ENCODE measurements around the gene RPS2. TPM values are rescaled to one million over a fixed set of nuclear protein-coding genes. Genes with fewer than 3 reads are reported as not detected.

RPS2 gene
- total and polyA plus RNA-seq, 2 donors (not counting 1 experiment from before 2014, with no cell fraction given), result 3,261 to 6,138 TPM

- Histone ChIP-seq H3K9me3 (ENCODE audit: control extremely low read depth in 1 of 3, control insufficient read depth in 2 of 3, insufficient read depth in 1 of 3, low read length in 2 of 3) (no peaks in the 10 kb centered on the region), H3K27ac (ENCODE audit: low read length in 2 of 2) (no peak overlapping the region), H3K79me2 (ENCODE audit: control insufficient read depth, insufficient read depth, low read length) (no peaks in the 10 kb centered on the region), H2AFZ (ENCODE audit: insufficient read depth, low read depth, low read length, poor library complexity, severe bottlenecking) (no peak overlapping the region), H3K27me3 (replicated peaks in 1 of 4; ENCODE audit: control extremely low read depth in 1 of 4, control insufficient read depth in 3 of 4, insufficient read depth in 4 of 4, low read length in 3 of 4) (peaks cover 0 to 5% (median 0%) of the 10 kb centered on the region in 4 experiments), H4K20me1 (ENCODE audit: control insufficient read depth, insufficient read depth, low read length, poor library complexity, severe bottlenecking) (no peaks in the 10 kb centered on the region), H3K4me2 (replicated peaks; ENCODE audit: low read depth, low read length, poor library complexity, severe bottlenecking) (no peak overlapping the region), H3K4me3 (ENCODE audit: control extremely low read depth in 1 of 5, extremely low read depth in 1 of 5, insufficient read depth in 1 of 5, low read depth in 2 of 5, low read length in 4 of 5) (no peak overlapping the region), H3K4me1 (ENCODE audit: control insufficient read depth in 2 of 2, insufficient read depth in 2 of 2, low read length in 2 of 2) (no peaks in the 10 kb centered on the region), H3K36me3 (replicated peaks in 1 of 2; ENCODE audit: control extremely low read depth in 1 of 2, control insufficient read depth in 1 of 2, extremely low read depth in 1 of 2, insufficient read depth in 2 of 2, low read length in 1 of 2) (no peaks in the 10 kb centered on the region), H3K9ac (ENCODE audit: low read length) (no peak overlapping the region)
- peaks cover 4% of the 10 kb centered on the region for H3K27me3 Mint-ChIP-seq
- 83% methylated on average over 7 of the region's 7 CpGs for WGBS (ENCODE audit: insufficient coverage)
- ATAC-seq (ENCODE audit: low read depth) (no peak), DNase-seq (no peak)
- no peak overlapping the region for H3K4me3 Mint-ChIP-seq
- CTCF ChIA-PET, result no interaction called here
- intact Hi-C loops (cut with micrococcal nuclease), result no loop called here
- POLR2A ChIA-PET, result no interaction called here
- H3K4me1 Mint-ChIP-seq, result no peaks in the 10 kb centered on the region
- no peak for TF ChIP-seq CTCF (IDR thresholded peaks at IDR 0.05)
- no peak for TF ChIP-seq EZH2 (IDR thresholded peaks at IDR 0.05; ENCODE audit: borderline replicate concordance, insufficient read depth, low read depth, low read length, poor library complexity, severe bottlenecking)
- no peaks in the 10 kb centered on the region for H3K9me3 Mint-ChIP-seq (ENCODE audit: insufficient read depth)
- no peak overlapping the region for H3K27ac Mint-ChIP-seq
Measured at GRCh38 chr16:1950047-1950446, 14.6 kb downstream of the RPS2 start.

- Histone ChIP-seq H3K9me3 (ENCODE audit: control extremely low read depth in 1 of 3, control insufficient read depth in 2 of 3, insufficient read depth in 1 of 3, low read length in 2 of 3) (no peaks in the 10 kb centered on the region), H3K27me3 (replicated peaks in 1 of 4; ENCODE audit: control extremely low read depth in 1 of 4, control insufficient read depth in 3 of 4, insufficient read depth in 4 of 4, low read length in 3 of 4) (peaks cover 0 to 5% (median 0%) of the 10 kb centered on the region in 4 experiments), H3K9ac (ENCODE audit: low read length) (no peak overlapping the region), H2AFZ (ENCODE audit: insufficient read depth, low read depth, low read length, poor library complexity, severe bottlenecking) (no peak overlapping the region), H4K20me1 (ENCODE audit: control insufficient read depth, insufficient read depth, low read length, poor library complexity, severe bottlenecking) (no peaks in the 10 kb centered on the region), H3K4me2 (replicated peaks; ENCODE audit: low read depth, low read length, poor library complexity, severe bottlenecking) (no peak overlapping the region), H3K4me1 (ENCODE audit: control insufficient read depth in 2 of 2, insufficient read depth in 2 of 2, low read length in 2 of 2) (no peaks in the 10 kb centered on the region), H3K36me3 (replicated peaks in 1 of 2; ENCODE audit: control extremely low read depth in 1 of 2, control insufficient read depth in 1 of 2, extremely low read depth in 1 of 2, insufficient read depth in 2 of 2, low read length in 1 of 2) (no peaks in the 10 kb centered on the region), H3K79me2 (ENCODE audit: control insufficient read depth, insufficient read depth, low read length) (no peaks in the 10 kb centered on the region), H3K4me3 (ENCODE audit: control extremely low read depth in 1 of 5, extremely low read depth in 1 of 5, insufficient read depth in 1 of 5, low read depth in 2 of 5, low read length in 4 of 5) (no peak overlapping the region), H3K27ac (ENCODE audit: low read length in 2 of 2) (no peak overlapping the region)
- intact Hi-C loops (cut with micrococcal nuclease), result loop anchor here (10.0 kb wide), 1 partner anchor 45 kb away; no protein-coding TSS in a partner anchor
- Mint-ChIP-seq H3K27ac (no peak overlapping the region), H3K4me3 (no peak overlapping the region), H3K9me3 (ENCODE audit: insufficient read depth) (no peaks in the 10 kb centered on the region), H3K27me3 (peaks cover 4% of the 10 kb centered on the region), H3K4me1 (no peaks in the 10 kb centered on the region)
- ChIA-PET CTCF (interaction anchor here (0.7 kb wide), 1 partner anchor 539 kb away, joined by 4 read pairs; no protein-coding TSS in a partner anchor), POLR2A (interaction anchor here (0.7 kb wide), 2 partner anchors 54 to 302 kb away, joined by 4 to 8 read pairs; partner anchors contain the start of gene ECI1)
- no peak for ATAC-seq (ENCODE audit: low read depth)
- no peak for DNase-seq
- 95% methylated on average over 9 of the region's 11 CpGs for WGBS (ENCODE audit: insufficient coverage)
- no peak for TF ChIP-seq EZH2 (IDR thresholded peaks at IDR 0.05; ENCODE audit: borderline replicate concordance, insufficient read depth, low read depth, low read length, poor library complexity, severe bottlenecking)
- TF ChIP-seq CTCF (IDR thresholded peaks at IDR 0.05), result no peak
Measured at GRCh38 chr16:1949507-1949906, 15.1 kb downstream of the RPS2 start.
